SU-DHL-6 (cell line): ENCODE measurements around the gene PTCH2.

Experiments used
- H2AFZ ChIP-seq: fragments of 200-600 bp; sonication (generic); 2 replicates; pipeline ENCODE4 v1.6.1; 2014; ENCODE audit warnings: low read depth, mild to moderate bottlenecking, moderate library complexity, mixed read lengths, antibody characterized with exemption, low read length; ENCODE audit not compliant: severe bottlenecking
- H3F3A ChIP-seq: fragments of 200-600 bp; shearing (Covaris generic); 2 replicates; pipeline ENCODE4 v1.6.0; 2016; ENCODE audit warnings: antibody characterized with exemption, mild to moderate bottlenecking; ENCODE audit not compliant: insufficient read depth
- H3K27ac ChIP-seq: fragments of 200-600 bp; sonication (generic); 2 replicates; pipeline ENCODE4 v1.5.1; 2016; ENCODE audit warnings: low read depth, mild to moderate bottlenecking, low read length, moderate library complexity, mixed read lengths
- H3K27me3 ChIP-seq: fragments of 200-600 bp; sonication (generic), shearing (Covaris generic); 2 replicates; pipeline ENCODE4 v1.6.0; 2014; ENCODE audit warnings: mild to moderate bottlenecking, low read length
- H3K36me3 ChIP-seq: fragments of 200-600 bp; sonication (generic); 2 replicates; pipeline ENCODE4 v1.6.1; 2014; ENCODE audit warnings: mild to moderate bottlenecking, low read length, mixed read lengths
- H3K4me2 ChIP-seq: fragments of 300-600, 200-600 bp; shearing (Covaris generic), sonication (generic); 2 replicates; pipeline ENCODE4 v1.6.0; 2014; ENCODE audit warnings: low read length, low read depth, mild to moderate bottlenecking; ENCODE audit not compliant: poor library complexity, severe bottlenecking
- H3K4me3 ChIP-seq: fragments of 200-600 bp; sonication (generic); 2 replicates; pipeline ENCODE4 v1.5.1; 2014; ENCODE audit warnings: antibody characterized with exemption, low read length, mild to moderate bottlenecking, mixed read lengths; ENCODE audit not compliant: insufficient read depth, poor library complexity, severe bottlenecking
- H3K79me2 ChIP-seq: fragments of 200-600 bp; sonication (generic); 2 replicates; pipeline ENCODE4 v1.6.1; 2014; ENCODE audit warnings: mild to moderate bottlenecking, low read length, moderate library complexity; ENCODE audit not compliant: insufficient read depth
- H3K9ac ChIP-seq: fragments of 200-600 bp; sonication (generic); 2 replicates; pipeline ENCODE4 v1.7.0; 2014; ENCODE audit warnings: mild to moderate bottlenecking, low read length
- H3K9me2 ChIP-seq: fragments of 200-600 bp; sonication (generic); replicated peaks from 2 replicates; pipeline ENCODE4 v1.6.1; 2014; ENCODE audit warnings: low read length; ENCODE audit not compliant: insufficient read depth
- H3K9me3 ChIP-seq: fragments of 200-600 bp; sonication (generic); 2 replicates; pipeline ENCODE4 v1.6.1; 2014; ENCODE audit warnings: low read length, mixed read lengths; ENCODE audit not compliant: insufficient read depth
- H4K20me1 ChIP-seq: fragments of 200-600 bp; sonication (generic); 2 replicates; pipeline ENCODE4 v1.6.1; 2014; ENCODE audit warnings: low read depth, mild to moderate bottlenecking, antibody characterized with exemption, low read length, moderate library complexity, mixed read lengths
- EZH2phosphoT487 ChIP-seq: fragments of 200-600 bp; sonication (generic), shearing (Covaris generic); conservative IDR thresholded peaks from 2 replicates; pipeline ENCODE4 v1.6.1; 2018; ENCODE audit warnings: mild to moderate bottlenecking, antibody characterized with exemption, low read length, moderate library complexity, mixed read lengths
- TF ChIP-seq, protein P1 (sequence below): fragments of 200-600 bp; sonication (generic); IDR thresholded peaks from one replicate; pipeline ENCODE4 v1.5.1; 2017; ENCODE audit warnings: antibody characterized with exemption, mild to moderate bottlenecking, low read length, moderate library complexity; ENCODE audit not compliant: insufficient read depth, poor library complexity, severe bottlenecking

PTCH2 gene

DNA sequence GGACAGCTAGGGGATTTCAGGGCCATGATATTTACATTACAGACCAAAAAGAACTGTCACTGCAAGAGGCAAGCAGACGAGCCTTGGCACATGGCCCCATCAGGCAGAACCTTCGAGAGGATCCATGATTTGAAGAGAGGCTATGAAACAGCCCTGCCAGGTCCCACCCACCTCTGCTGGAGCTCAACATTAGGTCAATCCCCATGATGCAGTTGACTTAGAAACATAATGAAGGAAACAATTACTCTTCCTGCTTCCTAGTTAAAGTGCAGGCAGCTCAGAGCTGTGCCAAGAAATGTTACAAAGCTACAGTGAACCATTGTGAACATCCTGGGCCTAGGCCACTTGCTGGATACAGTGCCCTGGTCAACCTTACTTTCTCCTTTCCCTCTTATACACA is 41.7 kb upstream of the PTCH2 start:
- Histone ChIP-seq H3K27me3 (no peaks in the 10 kb centered on the region), H3K4me3 (no peak overlapping the region), H3K9ac (no peak overlapping the region), H3K79me2 (no peaks in the 10 kb centered on the region), H2AFZ (no peak overlapping the region), H3K4me2 (no peak overlapping the region), H3K9me3 (peaks cover 14% of the 10 kb centered on the region; the same call in 1 of the 2 replicates), H3K27ac (no peak overlapping the region), H3K9me2 (no peaks in the 10 kb centered on the region), H3F3A (no peaks in the 10 kb centered on the region), H3K36me3 (peaks cover 36% of the 10 kb centered on the region), H4K20me1 (no peaks in the 10 kb centered on the region)
- TF ChIP-seq, protein P1, sequence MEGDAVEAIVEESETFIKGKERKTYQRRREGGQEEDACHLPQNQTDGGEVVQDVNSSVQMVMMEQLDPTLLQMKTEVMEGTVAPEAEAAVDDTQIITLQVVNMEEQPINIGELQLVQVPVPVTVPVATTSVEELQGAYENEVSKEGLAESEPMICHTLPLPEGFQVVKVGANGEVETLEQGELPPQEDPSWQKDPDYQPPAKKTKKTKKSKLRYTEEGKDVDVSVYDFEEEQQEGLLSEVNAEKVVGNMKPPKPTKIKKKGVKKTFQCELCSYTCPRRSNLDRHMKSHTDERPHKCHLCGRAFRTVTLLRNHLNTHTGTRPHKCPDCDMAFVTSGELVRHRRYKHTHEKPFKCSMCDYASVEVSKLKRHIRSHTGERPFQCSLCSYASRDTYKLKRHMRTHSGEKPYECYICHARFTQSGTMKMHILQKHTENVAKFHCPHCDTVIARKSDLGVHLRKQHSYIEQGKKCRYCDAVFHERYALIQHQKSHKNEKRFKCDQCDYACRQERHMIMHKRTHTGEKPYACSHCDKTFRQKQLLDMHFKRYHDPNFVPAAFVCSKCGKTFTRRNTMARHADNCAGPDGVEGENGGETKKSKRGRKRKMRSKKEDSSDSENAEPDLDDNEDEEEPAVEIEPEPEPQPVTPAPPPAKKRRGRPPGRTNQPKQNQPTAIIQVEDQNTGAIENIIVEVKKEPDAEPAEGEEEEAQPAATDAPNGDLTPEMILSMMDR, result no peak
- TF ChIP-seq EZH2phosphoT487, result no peak

DNA sequence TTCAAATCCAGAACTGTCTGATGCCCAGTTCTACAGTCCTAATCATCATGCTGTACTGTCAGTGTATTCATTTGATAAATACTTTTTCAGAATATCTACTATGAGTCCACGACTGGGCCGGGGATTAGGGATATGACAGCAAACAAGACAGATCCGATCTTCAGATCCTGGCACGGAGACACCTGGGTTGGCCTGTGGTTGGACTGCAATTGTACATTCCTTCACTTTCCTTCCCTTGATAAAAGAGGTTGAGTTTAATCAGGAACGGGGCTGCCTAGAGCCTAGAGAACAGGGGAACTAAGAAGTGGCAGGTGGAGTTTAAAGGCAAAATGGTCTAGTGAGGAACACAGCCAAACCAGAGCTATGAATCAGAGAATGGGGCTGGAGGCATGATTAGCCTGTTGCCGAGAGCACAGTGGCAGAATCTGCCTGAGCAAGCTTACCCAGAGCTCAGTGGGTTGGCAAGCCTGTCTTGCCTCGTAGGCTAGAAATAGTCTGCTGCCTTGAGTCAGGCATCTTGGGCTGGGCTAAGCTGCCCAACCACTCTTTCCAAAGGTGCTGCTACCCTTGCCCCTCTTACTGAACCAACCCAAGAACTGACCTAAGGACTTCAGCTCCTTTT is 38.1 kb upstream of the PTCH2 start:
- Histone ChIP-seq H3K9ac (no peak overlapping the region), H3K4me2 (no peak overlapping the region), H2AFZ (no peak overlapping the region), H3K27me3 (no peaks in the 10 kb centered on the region), H3K4me3 (no peak overlapping the region), H3K27ac (no peak overlapping the region), H3K9me3 (no peaks in the 10 kb centered on the region), H3F3A (no peaks in the 10 kb centered on the region), H3K9me2 (no peaks in the 10 kb centered on the region), H3K36me3 (peaks cover 13% of the 10 kb centered on the region; the same call in 1 of the 2 replicates), H3K79me2 (no peaks in the 10 kb centered on the region), H4K20me1 (no peaks in the 10 kb centered on the region)
- no peak for TF ChIP-seq EZH2phosphoT487
- TF ChIP-seq, protein P1, result no peak

DNA sequence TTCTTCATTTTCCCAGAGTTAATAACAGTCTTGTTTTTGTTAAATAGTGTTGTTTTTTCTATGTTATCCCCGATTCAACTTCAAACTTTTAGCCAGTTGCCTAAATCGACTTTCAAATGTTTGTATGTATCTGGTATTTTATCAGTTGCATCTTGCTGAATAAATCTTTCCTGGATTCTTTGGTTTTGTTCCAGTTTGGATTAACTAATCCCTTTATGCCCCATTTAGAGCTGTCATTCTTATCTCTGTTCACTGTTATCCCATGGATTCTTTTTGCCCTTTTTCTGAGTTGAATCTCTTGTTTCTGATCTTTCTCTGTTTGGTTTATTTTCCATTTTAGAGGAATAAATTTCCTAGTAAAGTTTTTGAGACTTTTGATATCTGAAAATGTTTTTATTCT is 31.1 kb upstream of the PTCH2 start:
- Histone ChIP-seq H3K4me3 (no peak overlapping the region), H3K27me3 (no peaks in the 10 kb centered on the region), H3K9ac (no peak overlapping the region), H3K36me3 (peaks cover 14% of the 10 kb centered on the region; the same call in 1 of the 2 replicates), H3K79me2 (no peaks in the 10 kb centered on the region), H4K20me1 (no peaks in the 10 kb centered on the region), H2AFZ (no peak overlapping the region), H3K4me2 (no peak overlapping the region), H3F3A (no peaks in the 10 kb centered on the region), H3K9me2 (no peaks in the 10 kb centered on the region), H3K27ac (no peak overlapping the region), H3K9me3 (no peaks in the 10 kb centered on the region)
- TF ChIP-seq, protein P1, result no peak
- TF ChIP-seq EZH2phosphoT487, result no peak
